ENCODE data around the gene TCF7L1. TPM values are rescaled to one million over a fixed set of nuclear protein-coding genes. Genes with fewer than 3 reads are reported as not detected.

TCF7L1 gene
- total and polyA plus RNA-seq, 2 of the 13 experiments (the other 11 are each of a cell fraction or from before 2014, with no cell fraction given), result 0.04 to 0.15 TPM

DNA sequence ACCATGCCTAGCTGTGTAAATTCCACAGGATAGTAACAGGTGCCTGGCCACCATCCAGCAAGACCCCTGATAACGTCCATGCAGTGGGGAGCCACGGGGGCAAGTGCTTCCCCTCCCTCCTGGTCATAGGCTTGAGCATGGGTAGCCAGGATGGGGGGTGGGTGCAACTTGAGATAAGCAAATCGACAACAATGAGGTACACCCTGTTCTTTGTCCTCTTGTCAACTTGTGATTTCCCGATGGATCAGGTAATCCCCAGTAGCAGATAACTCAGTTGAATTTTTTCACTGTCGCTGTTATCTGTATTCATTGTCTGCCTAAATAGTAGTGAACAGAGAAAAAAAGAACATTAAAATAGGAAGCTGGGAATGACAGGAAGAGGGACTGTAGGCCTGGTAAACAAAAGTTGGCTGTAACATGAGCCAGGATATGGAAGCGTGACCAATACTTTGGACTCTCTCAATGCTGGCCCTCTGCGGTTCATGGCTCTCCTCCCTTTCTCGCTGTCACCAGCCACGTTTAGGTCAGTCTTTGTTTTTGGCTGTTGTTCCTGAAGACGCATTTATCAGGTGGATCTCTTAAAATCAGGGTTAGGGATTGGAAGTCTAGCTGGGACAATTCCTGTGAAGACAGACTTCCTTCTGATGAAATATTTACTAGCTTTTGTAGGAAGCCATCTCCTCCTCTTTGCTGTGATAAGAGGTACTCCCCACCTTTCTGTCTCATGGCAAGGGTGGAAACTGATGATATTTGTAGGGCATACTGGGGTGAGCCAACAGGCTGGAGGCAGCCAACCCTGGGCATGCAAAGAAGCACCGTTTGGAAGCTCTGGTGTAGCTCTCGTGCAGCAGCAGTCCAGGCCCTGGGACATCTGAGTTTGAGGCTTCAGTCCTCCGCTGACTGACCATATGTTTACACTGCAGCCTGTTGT is 42.4 kb downstream of the TCF7L1 start (continued):
- TF ChIP-seq ZNF609 (CRISPR knock-in tag; IDR thresholded peaks at IDR 0.05; ENCODE audit: borderline replicate concordance) (0 out of 2 replicates have a peak, but pooled peaks have one; percentile 4), ZFY (CRISPR knock-in tag; IDR thresholded peaks at IDR 0.05) (peak; percentile 63; the same call in 1 of the 2 replicates), SIX1 (CRISPR knock-in tag; IDR thresholded peaks at IDR 0.05; ENCODE audit: borderline replicate concordance) (peak; percentile 96), ZFP41 (CRISPR knock-in tag; IDR thresholded peaks at IDR 0.05; ENCODE audit: borderline replicate concordance) (no peak), ZNF574 (CRISPR knock-in tag; IDR thresholded peaks at IDR 0.05) (0 out of 2 replicates have a peak, but pooled peaks have one; percentile 40), ZBTB20 (CRISPR knock-in tag; IDR thresholded peaks at IDR 0.05; ENCODE audit: borderline replicate concordance, low read depth) (peak; percentile 18; the same call in 1 of the 2 replicates), PRMT3 (CRISPR knock-in tag; IDR thresholded peaks at IDR 0.05; ENCODE audit: borderline replicate concordance, low read depth) (no peak), GRHL1 (CRISPR knock-in tag; conservative IDR thresholded peaks at IDR 0.05) (no peak)
- TF ChIP-seq, protein P1, sequence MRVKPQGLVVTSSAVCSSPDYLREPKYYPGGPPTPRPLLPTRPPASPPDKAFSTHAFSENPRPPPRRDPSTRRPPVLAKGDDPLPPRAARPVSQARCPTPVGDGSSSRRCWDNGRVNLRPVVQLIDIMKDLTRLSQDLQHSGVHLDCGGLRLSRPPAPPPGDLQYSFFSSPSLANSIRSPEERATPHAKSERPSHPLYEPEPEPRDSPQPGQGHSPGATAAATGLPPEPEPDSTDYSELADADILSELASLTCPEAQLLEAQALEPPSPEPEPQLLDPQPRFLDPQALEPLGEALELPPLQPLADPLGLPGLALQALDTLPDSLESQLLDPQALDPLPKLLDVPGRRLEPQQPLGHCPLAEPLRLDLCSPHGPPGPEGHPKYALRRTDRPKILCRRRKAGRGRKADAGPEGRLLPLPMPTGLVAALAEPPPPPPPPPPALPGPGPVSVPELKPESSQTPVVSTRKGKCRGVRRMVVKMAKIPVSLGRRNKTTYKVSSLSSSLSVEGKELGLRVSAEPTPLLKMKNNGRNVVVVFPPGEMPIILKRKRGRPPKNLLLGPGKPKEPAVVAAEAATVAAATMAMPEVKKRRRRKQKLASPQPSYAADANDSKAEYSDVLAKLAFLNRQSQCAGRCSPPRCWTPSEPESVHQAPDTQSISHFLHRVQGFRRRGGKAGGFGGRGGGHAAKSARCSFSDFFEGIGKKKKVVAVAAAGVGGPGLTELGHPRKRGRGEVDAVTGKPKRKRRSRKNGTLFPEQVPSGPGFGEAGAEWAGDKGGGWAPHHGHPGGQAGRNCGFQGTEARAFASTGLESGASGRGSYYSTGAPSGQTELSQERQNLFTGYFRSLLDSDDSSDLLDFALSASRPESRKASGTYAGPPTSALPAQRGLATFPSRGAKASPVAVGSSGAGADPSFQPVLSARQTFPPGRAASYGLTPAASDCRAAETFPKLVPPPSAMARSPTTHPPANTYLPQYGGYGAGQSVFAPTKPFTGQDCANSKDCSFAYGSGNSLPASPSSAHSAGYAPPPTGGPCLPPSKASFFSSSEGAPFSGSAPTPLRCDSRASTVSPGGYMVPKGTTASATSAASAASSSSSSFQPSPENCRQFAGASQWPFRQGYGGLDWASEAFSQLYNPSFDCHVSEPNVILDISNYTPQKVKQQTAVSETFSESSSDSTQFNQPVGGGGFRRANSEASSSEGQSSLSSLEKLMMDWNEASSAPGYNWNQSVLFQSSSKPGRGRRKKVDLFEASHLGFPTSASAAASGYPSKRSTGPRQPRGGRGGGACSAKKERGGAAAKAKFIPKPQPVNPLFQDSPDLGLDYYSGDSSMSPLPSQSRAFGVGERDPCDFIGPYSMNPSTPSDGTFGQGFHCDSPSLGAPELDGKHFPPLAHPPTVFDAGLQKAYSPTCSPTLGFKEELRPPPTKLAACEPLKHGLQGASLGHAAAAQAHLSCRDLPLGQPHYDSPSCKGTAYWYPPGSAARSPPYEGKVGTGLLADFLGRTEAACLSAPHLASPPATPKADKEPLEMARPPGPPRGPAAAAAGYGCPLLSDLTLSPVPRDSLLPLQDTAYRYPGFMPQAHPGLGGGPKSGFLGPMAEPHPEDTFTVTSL (CRISPR knock-in tag; IDR thresholded peaks at IDR 0.05; ENCODE audit: borderline replicate concordance), result peak; percentile 48; the same call in 1 of the 2 replicates

Data from HepG2 (cell line).